GM12878 (cell line): ENCODE measurements around the gene TMPRSS11A. TPM values are rescaled to one million over a fixed set of nuclear protein-coding genes. Genes with fewer than 3 reads are reported as not detected.

Experiments
- ATAC-seq: fragments of 200-7000 bp; cut with Tn5 transposase; 3 replicates; pipeline ENCODE4 v1.9.1; 2020; ENCODE audit warnings: mild to moderate bottlenecking, moderate library complexity
- BruUV-seq: library from RNA; stranded (reverse); fragments of 400-500 nt; replicated peaks from 2 replicates; lab custom pipeline; 2021; lab: Mats Ljungman, UMichigan
- CTCF ChIA-PET: fragments of 300-600 bp; sonication (Branson Sonifier 250); formaldehyde crosslinking; extraction: SDS; loops from one replicate; lab custom pipeline; 2021; ENCODE audit warnings: inconsistent platforms; lab: Yijun Ruan, JAX
- POLR2A ChIA-PET: fragments of 350-600 bp; formaldehyde crosslinking; extraction: SDS; loops from one replicate; lab custom pipeline; 2021; ENCODE audit warnings: inconsistent platforms; lab: Charles Lee
- RAD21 ChIA-PET: fragments of 300-600 bp; sonication (Branson Sonifier 250); formaldehyde crosslinking; loops from one replicate; lab custom pipeline; 2023; ENCODE audit warnings: antibody characterized with exemption; ENCODE audit not compliant: unreplicated experiment; lab: Charles Lee
- SMC1A ChIA-PET: fragments of 300-600 bp; sonication (Branson Sonifier 250); formaldehyde crosslinking; loops from one replicate; lab custom pipeline; 2023; ENCODE audit not compliant: unreplicated experiment, uncharacterized antibody; lab: Charles Lee
- DNase-seq: peaks from one replicate; pipeline ENCODE4 v3.0.0-alpha.2; 2011; ENCODE audit warnings: low read depth, low spot score
- FAIRE-seq: peaks from 3 replicates; lab custom pipeline; 2011; peaks lifted over from hg19 to GRCh38; lab: Jason Lieb, UNC
- H2AFZ ChIP-seq: 2 replicates; pipeline ENCODE4 v1.6.0; 2011; ENCODE audit warnings: low read depth, low read length, control low read depth; ENCODE audit not compliant: control insufficient read depth
- H3K27ac ChIP-seq: 2 replicates; pipeline ENCODE4 v1.5.1; 2011; ENCODE audit warnings: control low read depth; ENCODE audit not compliant: control insufficient read depth, insufficient read depth
- H3K27me3 ChIP-seq, 2 experiments: replicated peaks in 1 of 2; 2 replicates each; pipeline versions ENCODE4 v1.6.0 to v1.6.1; 2011; ENCODE audit warnings: low read length in 1 of 2; ENCODE audit not compliant: control insufficient read depth in 2 of 2, insufficient read depth in 2 of 2
- H3K36me3 ChIP-seq, 2 experiments: 2 replicates each; pipeline ENCODE4 v1.5.1; 2011; ENCODE audit warnings: low read length in 1 of 2; ENCODE audit not compliant: control insufficient read depth in 2 of 2, insufficient read depth in 2 of 2
- H3K4me1 ChIP-seq: 2 replicates; pipeline ENCODE4 v1.6.1; 2011; ENCODE audit warnings: mild to moderate bottlenecking, low read length, moderate library complexity, mixed read lengths; ENCODE audit not compliant: control insufficient read depth, insufficient read depth
- H3K4me2 ChIP-seq: 2 replicates; pipeline ENCODE4 v1.6.0; 2011; ENCODE audit warnings: control low read depth; ENCODE audit not compliant: control insufficient read depth, insufficient read depth
- H3K4me3 ChIP-seq: fragments of 200-600 bp; sonication (generic); 2 replicates; pipeline ENCODE4 v1.5.1; 2016
- H3K79me2 ChIP-seq: 2 replicates; pipeline ENCODE4 v1.6.0; 2011; ENCODE audit warnings: low read length; ENCODE audit not compliant: control insufficient read depth, insufficient read depth
- H3K9ac ChIP-seq: 2 replicates; pipeline ENCODE4 v1.8.0; 2011; ENCODE audit warnings: low read length, control low read depth, mixed read lengths; ENCODE audit not compliant: control insufficient read depth, insufficient read depth
- H3K9me3 ChIP-seq: replicated peaks from 3 replicates; pipeline ENCODE4 v1.5.1; 2011; ENCODE audit warnings: mild to moderate bottlenecking, low read length; ENCODE audit not compliant: control insufficient read depth, insufficient read depth
- H4K20me1 ChIP-seq: 2 replicates; pipeline ENCODE4 v1.6.0; 2011; ENCODE audit not compliant: control insufficient read depth, insufficient read depth
- CUX1 ChIP-seq: IDR thresholded peaks from 2 replicates; pipeline ENCODE4 v1.6.1; 2012; ENCODE audit warnings: improper control_type of control experiment, low read depth, low read length; ENCODE audit not compliant: insufficient replicate concordance
- HDAC6 ChIP-seq: fragments of 200-600 bp; sonication (generic); IDR thresholded peaks from one replicate; pipeline ENCODE4 v1.8.0; 2017; ENCODE audit warnings: antibody characterized with exemption; ENCODE audit not compliant: unreplicated experiment
- MTA2 ChIP-seq: fragments of 450-650 bp; IDR thresholded peaks from 2 replicates; pipeline ENCODE4 v1.6.1; 2016; ENCODE audit warnings: low read depth, mild to moderate bottlenecking, moderate library complexity
- RCOR1 ChIP-seq: conservative IDR thresholded peaks from 2 replicates; pipeline ENCODE4 v1.6.1; 2012; ENCODE audit warnings: low read depth, low read length, improper control_type of control experiment
- SMC3 ChIP-seq: IDR thresholded peaks from 2 replicates; pipeline ENCODE4 v1.6.1; 2011; ENCODE audit warnings: low read length, improper control_type of control experiment, borderline replicate concordance
- ZBTB11 ChIP-seq: fragments of 450-650 bp; formaldehyde crosslinking; IDR thresholded peaks from 2 replicates; pipeline ENCODE4 v1.5.0; 2022; ENCODE audit warnings: mild to moderate bottlenecking, missing genetic modification characterization
- in situ Hi-C: fragments of 300-500 bp; cut with MboI; formaldehyde crosslinking; loops from 9 replicates; pipeline ENCODE4 v1.14.3; 2018; ENCODE audit warnings: mixed read lengths
- intact Hi-C: fragments of 100-400 bp; cut with micrococcal nuclease; formaldehyde crosslinking; loops from one replicate; pipeline ENCODE4 v1.14.2; 2022; ENCODE audit not compliant: unreplicated experiment
- polyA plus RNA-seq, 11 experiments: library from polyadenylated mRNA; depleted of rRNA in 4 of 11; unstranded in 6 of 11; stranded (reverse) in 5 of 11; fragments of >200 nt; fragmentation: Nextera tagmentation in 4 of 11; fragmentation: Illumina TruSeq in 1 of 11; extraction: Ambion mirVana in 4 of 11; extraction: Trizol in 1 of 11; gene quantifications; 1 replicate in 1 of 11; 2 replicates in 10 of 11; pipeline versions ENCODE4 v1.2.1 to v1.2.3, GENCODE V29; 2011 to 2016; ENCODE audit warnings: inconsistent platforms in 2 of 11, missing spikeins in 2 of 11, low read depth in 1 of 11
- total RNA-seq, 4 experiments: library from RNA; depleted of rRNA in 3 of 4; stranded (reverse); fragments of >200 nt in 3 of 4; fragmentation: Illumina TruSeq in 1 of 4; extraction: Trizol in 1 of 4; gene quantifications; 2 replicates each; pipeline versions ENCODE4 v1.2.1 to v1.2.3, GENCODE V29; 2013 to 2021
- TF ChIP-seq, protein P1 (sequence below): IDR thresholded peaks from 2 replicates; pipeline ENCODE4 v1.6.1; 2012; ENCODE audit warnings: low read depth, low read length, improper control_type of control experiment
- TF ChIP-seq, protein P2 (sequence below): fragments of 450-650 bp; formaldehyde crosslinking; IDR thresholded peaks from 2 replicates; pipeline ENCODE4 v1.4.0; 2020; ENCODE audit warnings: mild to moderate bottlenecking, moderate library complexity

Gene TMPRSS11A
- total and polyA plus RNA-seq, 10 of the 15 experiments (the other 5 are each of a cell fraction or from before 2014, with no cell fraction given) = 0.02 TPM; not detected in 9

DNA sequence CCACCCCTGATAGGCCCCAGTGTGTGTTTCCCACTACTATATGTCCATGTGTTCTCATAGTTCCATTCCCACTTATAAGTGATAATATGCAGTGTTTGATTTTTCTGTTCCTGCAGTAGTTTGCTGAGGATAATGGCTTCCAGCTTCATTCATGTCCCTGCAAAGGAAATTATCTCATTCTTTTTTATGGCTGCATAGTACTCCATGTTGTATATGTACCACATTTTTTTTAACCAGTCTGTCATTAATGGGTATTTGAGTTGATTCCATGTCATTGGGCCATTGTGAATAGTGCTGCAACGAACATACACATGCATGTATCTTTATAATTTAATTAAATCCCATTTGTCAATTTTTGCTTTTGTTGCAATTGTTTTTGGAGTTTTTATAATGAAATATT is 10.3 kb upstream of the TMPRSS11A start (continued):
- TF ChIP-seq, protein P1, sequence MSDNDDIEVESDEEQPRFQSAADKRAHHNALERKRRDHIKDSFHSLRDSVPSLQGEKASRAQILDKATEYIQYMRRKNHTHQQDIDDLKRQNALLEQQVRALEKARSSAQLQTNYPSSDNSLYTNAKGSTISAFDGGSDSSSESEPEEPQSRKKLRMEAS = no peak

DNA sequence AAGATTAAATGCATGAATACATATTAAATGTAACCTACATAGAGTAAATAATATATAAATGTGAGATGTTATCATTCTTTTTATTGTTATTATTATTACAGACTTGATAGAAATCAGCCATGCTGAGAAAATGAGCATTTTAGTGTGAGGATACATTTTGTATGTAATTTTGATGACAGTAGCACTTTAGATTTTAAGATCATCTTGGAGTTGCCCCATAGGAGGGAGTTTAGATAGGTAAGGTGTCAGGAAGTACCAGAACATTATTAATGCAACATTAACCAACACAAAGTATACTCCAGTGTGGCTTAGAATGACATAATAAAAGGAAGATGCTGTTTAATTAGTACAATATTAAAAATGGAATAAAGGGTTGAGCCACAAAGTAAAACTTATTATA is 8.4 kb downstream of the TMPRSS11A start:
- in situ Hi-C loops = no loop called here
- no peak overlapping the region for H3K9ac ChIP-seq
- H2AFZ ChIP-seq = no peak overlapping the region
- H3K9me3 ChIP-seq = no peaks in the 10 kb centered on the region
- intact Hi-C loops = no loop called here
- no peaks in the 10 kb centered on the region for H3K27me3 ChIP-seq
- ChIA-PET CTCF (interaction anchor here (0.9 kb wide), 1 partner anchor 317 kb away, joined by 3 read pairs; no protein-coding TSS in a partner anchor), POLR2A (no interaction called here), RAD21 (no interaction called here), SMC1A (no interaction called here)
- H3K4me3 ChIP-seq = no peak overlapping the region
- H3K4me2 ChIP-seq = no peak overlapping the region
- no TSS peak for BruUV-seq
- no peaks in the 10 kb centered on the region for H3K79me2 ChIP-seq
- H3K4me1 ChIP-seq = no peaks in the 10 kb centered on the region
- FAIRE-seq (no peak), ATAC-seq (no peak), DNase-seq (no peak)
- no peaks in the 10 kb centered on the region for H4K20me1 ChIP-seq
- no peak overlapping the region for H3K27ac ChIP-seq
- H3K36me3 ChIP-seq = no peaks in the 10 kb centered on the region
- no peak for TF ChIP-seq CUX1
- TF ChIP-seq RCOR1 = no peak
- TF ChIP-seq, protein P2, sequence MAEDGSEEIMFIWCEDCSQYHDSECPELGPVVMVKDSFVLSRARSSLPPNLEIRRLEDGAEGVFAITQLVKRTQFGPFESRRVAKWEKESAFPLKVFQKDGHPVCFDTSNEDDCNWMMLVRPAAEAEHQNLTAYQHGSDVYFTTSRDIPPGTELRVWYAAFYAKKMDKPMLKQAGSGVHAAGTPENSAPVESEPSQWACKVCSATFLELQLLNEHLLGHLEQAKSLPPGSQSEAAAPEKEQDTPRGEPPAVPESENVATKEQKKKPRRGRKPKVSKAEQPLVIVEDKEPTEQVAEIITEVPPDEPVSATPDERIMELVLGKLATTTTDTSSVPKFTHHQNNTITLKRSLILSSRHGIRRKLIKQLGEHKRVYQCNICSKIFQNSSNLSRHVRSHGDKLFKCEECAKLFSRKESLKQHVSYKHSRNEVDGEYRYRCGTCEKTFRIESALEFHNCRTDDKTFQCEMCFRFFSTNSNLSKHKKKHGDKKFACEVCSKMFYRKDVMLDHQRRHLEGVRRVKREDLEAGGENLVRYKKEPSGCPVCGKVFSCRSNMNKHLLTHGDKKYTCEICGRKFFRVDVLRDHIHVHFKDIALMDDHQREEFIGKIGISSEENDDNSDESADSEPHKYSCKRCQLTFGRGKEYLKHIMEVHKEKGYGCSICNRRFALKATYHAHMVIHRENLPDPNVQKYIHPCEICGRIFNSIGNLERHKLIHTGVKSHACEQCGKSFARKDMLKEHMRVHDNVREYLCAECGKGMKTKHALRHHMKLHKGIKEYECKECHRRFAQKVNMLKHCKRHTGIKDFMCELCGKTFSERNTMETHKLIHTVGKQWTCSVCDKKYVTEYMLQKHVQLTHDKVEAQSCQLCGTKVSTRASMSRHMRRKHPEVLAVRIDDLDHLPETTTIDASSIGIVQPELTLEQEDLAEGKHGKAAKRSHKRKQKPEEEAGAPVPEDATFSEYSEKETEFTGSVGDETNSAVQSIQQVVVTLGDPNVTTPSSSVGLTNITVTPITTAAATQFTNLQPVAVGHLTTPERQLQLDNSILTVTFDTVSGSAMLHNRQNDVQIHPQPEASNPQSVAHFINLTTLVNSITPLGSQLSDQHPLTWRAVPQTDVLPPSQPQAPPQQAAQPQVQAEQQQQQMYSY (CRISPR knock-in tag) = no peak
- no peak for TF ChIP-seq SMC3
- TF ChIP-seq MTA2 = no peak
- TF ChIP-seq HDAC6 = no peak
- TF ChIP-seq ZBTB11 (CRISPR knock-in tag) = no peak
